Measurements from ENCODE around the gene GKN1.
"Not testable (repeated sequence)": the region's sequence is repeated elsewhere in the genome, so short reads cannot be mapped to it uniquely, and the experiment has no call there.

The GKN1 gene

DNA sequence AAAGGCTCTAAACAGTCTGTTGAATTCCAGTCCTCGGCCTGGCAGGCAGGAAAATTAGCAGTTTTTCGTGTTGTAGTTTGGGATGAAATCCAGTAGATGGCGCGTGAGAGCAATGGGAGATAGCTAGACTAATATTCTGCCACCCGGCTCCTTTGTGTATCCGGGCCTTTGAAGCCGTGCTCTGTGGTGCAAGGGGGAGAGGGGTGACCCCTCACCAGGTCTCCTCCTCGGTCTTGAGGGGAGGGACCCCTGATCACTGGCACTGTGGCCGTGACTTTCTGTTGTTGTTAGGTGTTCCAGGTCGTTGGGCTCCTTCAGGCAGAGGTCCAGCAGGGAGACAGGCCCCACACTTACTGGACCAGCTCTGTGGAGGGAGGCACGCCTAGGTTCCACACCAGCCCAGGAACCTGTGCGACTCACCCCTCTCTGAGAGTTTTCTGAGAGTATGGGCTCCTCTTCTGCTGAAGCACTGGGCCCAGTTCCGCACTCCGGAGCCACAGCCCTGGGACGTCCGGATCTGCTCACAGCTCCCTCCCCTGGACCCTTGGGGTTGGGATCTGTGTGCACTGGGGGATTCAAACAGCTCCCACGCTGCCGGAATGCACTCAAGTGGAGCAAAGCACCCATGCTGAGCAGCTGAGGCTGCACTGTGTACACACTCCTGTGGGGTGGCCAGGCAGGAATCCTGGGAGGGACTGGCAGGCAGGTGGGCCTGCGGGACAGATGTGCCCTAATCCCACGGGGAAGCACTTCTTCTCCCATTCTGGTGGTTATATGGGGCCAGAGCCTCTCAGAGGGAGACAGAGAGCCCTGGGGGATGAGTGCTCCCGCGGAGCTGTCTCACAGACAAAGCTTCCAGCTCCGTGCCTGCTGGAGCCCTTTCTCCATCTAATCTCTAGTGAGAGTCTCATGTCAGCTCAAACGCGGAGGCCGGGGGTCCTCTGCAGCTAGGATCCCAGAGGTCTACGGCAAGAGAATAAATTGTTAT, 30.6 kb upstream of the GKN1 start:
- Mint-ChIP-seq H3K9me3 (peaks cover 6% of the 10 kb centered on the region), H3K4me1 (peaks cover 11% of the 10 kb centered on the region), H3K27me3 (peaks cover 80% of the 10 kb centered on the region), H3K36me3 (no peaks in the 10 kb centered on the region), H3K27ac (no peak overlapping the region), H3K4me3 (no peak overlapping the region)
- ATAC-seq = peak; percentile 66

GRCh38 chr2:68946117-68946516, 28.3 kb upstream of the GKN1 start:
- Mint-ChIP-seq H3K4me1 (peaks cover 11% of the 10 kb centered on the region), H3K27ac (no peak overlapping the region), H3K27me3 (peaks cover 85% of the 10 kb centered on the region), H3K4me3 (no peak overlapping the region), H3K36me3 (no peaks in the 10 kb centered on the region), H3K9me3 (no peaks in the 10 kb centered on the region)
- no peak for ATAC-seq

DNA sequence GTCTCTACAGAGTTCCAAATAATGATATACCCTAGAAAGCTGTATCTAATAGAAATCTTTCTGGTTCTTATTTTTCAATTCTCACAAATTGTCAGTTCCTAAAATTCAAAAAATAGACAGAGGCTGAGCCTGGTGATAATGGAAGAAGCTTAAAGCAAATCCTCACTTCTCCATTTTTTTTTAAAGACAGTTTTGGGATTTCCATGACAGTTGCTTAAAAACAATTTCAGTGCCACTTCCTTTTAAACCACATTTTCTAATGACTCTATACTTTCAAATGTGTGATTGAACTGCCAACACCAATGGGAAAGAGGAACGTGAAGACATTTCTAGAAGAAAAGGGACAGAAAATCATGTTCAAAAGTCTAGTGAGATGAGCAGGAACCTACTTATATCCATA, 25.7 kb upstream of the GKN1 start:
- peaks cover 75% of the 10 kb centered on the region for H3K27me3 Mint-ChIP-seq
- no peak overlapping the region for H3K4me3 Mint-ChIP-seq
- ATAC-seq = peak; percentile 37
- peaks cover 6% of the 10 kb centered on the region for H3K4me1 Mint-ChIP-seq
- no peak overlapping the region for H3K27ac Mint-ChIP-seq
- no peaks in the 10 kb centered on the region for H3K36me3 Mint-ChIP-seq
- no peaks in the 10 kb centered on the region for H3K9me3 Mint-ChIP-seq

DNA sequence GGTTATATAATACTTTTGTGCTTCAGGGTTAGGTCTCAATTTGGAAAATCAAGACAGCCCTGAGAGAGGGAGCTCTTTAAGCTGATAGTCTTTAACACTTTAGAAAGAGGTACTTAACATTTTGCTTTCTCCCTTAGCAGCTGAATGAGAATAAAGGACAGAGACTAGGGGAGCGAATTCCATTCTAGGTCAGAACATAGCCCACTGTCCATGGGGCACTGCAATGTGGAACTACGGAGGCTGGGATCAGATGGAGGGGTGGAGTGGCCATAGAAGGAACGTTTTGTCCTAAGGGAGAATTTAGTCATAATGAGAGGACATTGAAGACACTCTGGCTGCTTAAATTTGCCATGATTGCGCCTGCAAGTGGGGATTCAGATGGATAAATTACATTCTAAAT, 22.5 kb upstream of the GKN1 start:
- Mint-ChIP-seq H3K36me3 (no peaks in the 10 kb centered on the region), H3K4me1 (peaks cover 6% of the 10 kb centered on the region), H3K4me3 (no peak overlapping the region), H3K27ac (no peak overlapping the region), H3K27me3 (peaks cover 67% of the 10 kb centered on the region), H3K9me3 (peaks cover 5% of the 10 kb centered on the region)
- ATAC-seq = no peak

DNA sequence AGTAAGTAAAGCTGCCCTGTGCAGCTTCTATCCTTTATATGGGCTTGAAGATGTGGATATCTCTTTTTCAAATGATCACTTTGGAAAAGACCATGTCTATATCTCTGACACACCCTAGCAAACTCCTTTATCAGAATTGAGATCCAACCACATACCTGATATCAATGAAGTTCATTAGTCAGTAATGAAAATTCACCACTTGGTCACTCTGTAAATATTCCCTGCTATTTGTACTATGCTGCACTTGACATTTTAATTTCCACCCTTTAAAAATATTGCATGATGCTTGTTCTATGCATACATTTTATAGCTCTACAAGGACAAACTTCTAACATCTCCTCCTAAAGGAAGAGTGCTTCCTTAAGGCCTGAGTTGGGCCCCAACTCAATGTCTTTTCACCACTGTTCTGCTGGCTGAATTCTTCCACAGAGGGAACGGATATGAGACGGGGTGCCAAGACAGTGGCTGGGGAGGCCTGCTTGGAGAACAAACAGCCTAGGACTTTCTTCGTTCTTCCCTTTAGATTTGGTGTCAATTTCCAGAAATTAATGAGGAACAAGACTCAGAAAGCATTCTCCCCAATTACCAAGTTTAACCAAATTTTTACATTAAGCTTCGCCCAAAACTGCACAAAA, 21.4 kb upstream of the GKN1 start, which contains the start of gene GKN2:
Gene GKN2 (minus strand): TSS at position 7 of the 635 bp plus-strand sequence. CDS start 32 bp downstream, outside the sequence.
- H3K27me3 Mint-ChIP-seq = peaks cover 68% of the 10 kb centered on the region
- H3K4me1 Mint-ChIP-seq = peaks cover 6% of the 10 kb centered on the region
- ATAC-seq = no peak
- peaks cover 5% of the 10 kb centered on the region for H3K9me3 Mint-ChIP-seq
- H3K4me3 Mint-ChIP-seq = no peak within 1 kb of the TSS
- no peaks in the 10 kb centered on the region for H3K36me3 Mint-ChIP-seq
- H3K27ac Mint-ChIP-seq = no peak within 1 kb of the TSS

DNA sequence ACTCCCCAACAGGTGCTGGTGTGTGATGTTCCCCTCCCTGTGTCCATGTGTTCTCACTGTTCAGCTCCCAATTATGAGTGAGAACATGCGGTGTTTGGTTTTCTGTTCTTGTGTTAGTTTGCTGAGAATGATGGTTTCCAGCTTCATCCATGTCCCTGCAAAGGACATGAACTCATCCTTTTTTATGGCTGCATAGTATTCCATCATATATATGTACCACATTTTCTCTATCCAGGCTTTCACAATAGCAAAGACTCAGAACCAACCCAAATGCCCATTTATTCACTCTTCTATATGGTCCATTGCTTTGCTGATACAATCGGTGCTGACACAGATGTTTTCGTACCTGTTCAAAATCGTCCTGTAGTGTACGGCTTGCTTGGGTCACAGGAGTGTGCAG, 19.0 kb upstream of the GKN1 start:
- H3K4me1 Mint-ChIP-seq, H3K36me3 Mint-ChIP-seq, H3K9me3 Mint-ChIP-seq, H3K4me3 Mint-ChIP-seq, H3K27ac Mint-ChIP-seq, ATAC-seq: not testable (repeated sequence)
- peaks cover 55% of the 10 kb centered on the region for H3K27me3 Mint-ChIP-seq

DNA sequence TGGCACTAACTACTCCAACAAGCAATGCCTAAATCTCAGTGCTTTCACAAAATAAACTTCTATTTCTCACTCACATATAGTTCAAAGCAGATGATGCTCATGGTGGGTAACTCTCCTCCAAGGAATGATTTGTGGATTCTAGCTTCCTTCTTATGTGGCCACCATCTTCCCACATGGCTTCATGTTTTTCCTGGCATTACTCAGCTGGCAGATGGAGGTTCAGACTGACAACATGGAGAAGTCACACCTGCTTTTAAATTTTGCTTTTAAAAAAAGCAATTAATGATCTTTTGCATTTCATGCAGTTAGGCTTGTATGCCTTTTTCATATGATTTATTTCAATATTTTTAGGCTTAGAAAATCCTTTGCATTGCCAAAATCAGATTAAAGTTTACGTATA, 15.4 kb upstream of the GKN1 start:
- ATAC-seq = no peak
- H3K27me3 Mint-ChIP-seq = peaks cover 33% of the 10 kb centered on the region
- no peaks in the 10 kb centered on the region for H3K4me1 Mint-ChIP-seq
- no peak overlapping the region for H3K27ac Mint-ChIP-seq
- peaks cover 5% of the 10 kb centered on the region for H3K9me3 Mint-ChIP-seq
- H3K4me3 Mint-ChIP-seq = no peak overlapping the region
- H3K36me3 Mint-ChIP-seq = no peaks in the 10 kb centered on the region

DNA sequence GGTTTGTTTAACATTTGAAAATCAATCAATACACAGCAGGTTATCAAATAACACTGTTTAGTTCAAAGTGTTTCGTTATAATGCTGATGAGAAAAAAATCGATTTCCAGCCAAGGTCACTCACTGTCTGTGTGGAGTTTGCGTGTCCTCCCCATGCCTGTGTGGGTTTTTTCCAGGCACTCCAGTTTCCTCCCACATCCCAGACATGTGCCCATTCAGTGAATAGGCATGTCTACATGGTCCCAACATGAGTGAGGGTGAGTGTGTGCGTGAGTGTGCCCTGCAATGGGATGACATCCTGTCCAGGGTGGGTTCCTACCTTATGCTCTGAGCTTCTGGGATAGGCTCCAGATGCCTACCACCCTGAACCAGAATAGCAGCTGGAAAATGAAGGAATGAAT, 13.1 kb upstream of the GKN1 start:
- Mint-ChIP-seq H3K27me3 (peaks cover 20% of the 10 kb centered on the region), H3K4me3 (no peak overlapping the region), H3K36me3 (no peaks in the 10 kb centered on the region), H3K27ac (no peak overlapping the region), H3K9me3 (no peaks in the 10 kb centered on the region), H3K4me1 (no peaks in the 10 kb centered on the region)
- no peak for ATAC-seq

DNA sequence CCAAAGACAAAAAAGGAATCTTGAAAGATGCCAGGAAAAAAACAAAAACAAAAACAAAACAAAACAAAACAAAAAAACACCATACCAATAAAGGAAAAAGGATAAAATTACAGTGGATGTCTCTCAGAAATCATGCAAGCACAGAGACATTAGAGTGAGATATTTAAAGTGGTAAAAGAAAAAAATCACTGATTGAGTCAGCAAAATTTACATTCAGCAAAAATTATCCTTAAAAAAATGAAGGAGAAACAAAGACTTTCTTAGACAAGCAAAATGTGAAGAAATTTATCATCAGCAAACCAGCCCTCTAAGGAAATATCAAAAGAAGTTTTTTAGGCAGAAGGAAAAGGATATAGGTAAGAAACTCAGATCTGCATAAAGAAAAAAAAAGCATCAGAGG, 10.2 kb upstream of the GKN1 start:
- Mint-ChIP-seq H3K27ac (no peak overlapping the region), H3K9me3 (no peaks in the 10 kb centered on the region), H3K4me3 (no peak overlapping the region), H3K36me3 (no peaks in the 10 kb centered on the region), H3K27me3 (no peaks in the 10 kb centered on the region), H3K4me1 (peaks cover 5% of the 10 kb centered on the region)
- no peak for ATAC-seq

DNA sequence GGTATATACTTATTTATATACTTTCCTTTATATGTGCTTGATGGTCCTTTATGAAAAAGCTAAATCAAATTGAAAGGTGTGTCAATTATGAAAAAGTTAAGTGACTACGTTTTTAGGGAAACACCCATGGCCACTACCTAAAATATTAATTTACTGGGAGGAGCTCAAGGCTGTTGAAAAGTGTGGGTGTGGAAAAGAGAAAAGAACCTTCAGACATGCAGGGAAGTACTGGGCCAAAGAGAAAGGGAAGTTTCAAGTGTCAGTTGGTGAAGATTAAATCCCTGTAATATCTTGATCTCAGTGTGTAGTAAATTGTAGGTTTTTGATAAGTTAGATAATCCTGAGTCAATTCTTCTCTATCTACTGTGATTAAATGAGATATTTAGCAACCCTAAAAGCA, 6.2 kb upstream of the GKN1 start:
- no peaks in the 10 kb centered on the region for H3K36me3 Mint-ChIP-seq
- no peak overlapping the region for H3K4me3 Mint-ChIP-seq
- ATAC-seq = no peak
- H3K4me1 Mint-ChIP-seq = peaks cover 5% of the 10 kb centered on the region
- no peaks in the 10 kb centered on the region for H3K27me3 Mint-ChIP-seq
- H3K9me3 Mint-ChIP-seq = no peaks in the 10 kb centered on the region
- no peak overlapping the region for H3K27ac Mint-ChIP-seq

- H3K4me1 Mint-ChIP-seq = peaks cover 5% of the 10 kb centered on the region
- H3K9me3 Mint-ChIP-seq = no peaks in the 10 kb centered on the region
- H3K36me3 Mint-ChIP-seq = no peaks in the 10 kb centered on the region
- H3K4me3 Mint-ChIP-seq = no peak overlapping the region
- H3K27me3 Mint-ChIP-seq = no peaks in the 10 kb centered on the region
- no peak overlapping the region for H3K27ac Mint-ChIP-seq
- ATAC-seq = no peak
Measured at GRCh38 chr2:68969736-68970490, 4.5 kb upstream of the GKN1 start.

GRCh38 chr2:68970566-68971265, 3.7 kb upstream of the GKN1 start:
- Mint-ChIP-seq H3K4me3 (no peak overlapping the region), H3K27me3 (no peaks in the 10 kb centered on the region), H3K4me1 (peaks cover 5% of the 10 kb centered on the region), H3K36me3 (no peaks in the 10 kb centered on the region), H3K27ac (no peak overlapping the region), H3K9me3 (no peaks in the 10 kb centered on the region)
- no peak for ATAC-seq

GRCh38 chr2:68971591-68972231, 2.7 kb upstream of the GKN1 start:
- Mint-ChIP-seq H3K27ac (no peak overlapping the region), H3K27me3 (no peaks in the 10 kb centered on the region), H3K9me3 (no peaks in the 10 kb centered on the region), H3K4me3 (no peak overlapping the region), H3K36me3 (no peaks in the 10 kb centered on the region), H3K4me1 (peaks cover 5% of the 10 kb centered on the region)
- ATAC-seq = no peak

DNA sequence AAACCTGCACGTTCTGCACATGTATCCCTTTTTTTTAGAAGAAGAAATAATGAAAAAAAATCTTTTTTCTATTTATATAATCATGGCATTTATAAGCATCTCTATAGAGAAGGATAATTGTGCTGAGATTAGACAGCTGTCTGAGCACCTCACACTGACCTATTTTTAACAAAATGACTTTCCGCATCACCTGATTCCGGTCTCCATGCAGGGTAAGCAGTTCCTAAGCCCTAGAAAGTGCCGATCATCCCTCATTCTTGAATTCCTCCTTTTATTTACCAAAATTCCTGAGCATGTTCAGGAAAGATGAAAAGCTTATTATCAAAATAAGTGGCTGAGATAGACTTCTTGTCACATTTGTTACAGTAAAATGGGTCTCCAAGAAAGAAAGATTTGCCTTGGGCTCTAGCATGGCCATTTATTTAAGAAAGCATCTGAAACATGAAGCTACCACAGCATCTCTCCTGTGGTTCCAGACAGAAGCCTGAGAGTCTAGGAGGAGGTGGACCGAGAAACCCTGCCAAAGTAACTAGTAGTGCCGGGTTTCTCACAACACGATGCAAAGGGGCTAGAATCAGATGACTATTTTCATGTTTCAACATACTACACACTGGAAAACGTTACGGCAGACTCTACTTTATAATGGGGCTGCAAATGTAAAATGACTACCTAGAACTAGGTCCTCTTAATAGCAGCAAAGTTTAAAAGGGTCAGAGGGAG, 670 bp downstream of the GKN1 start:
- no peak overlapping the region for H3K27ac Mint-ChIP-seq
- H3K36me3 Mint-ChIP-seq = no peaks in the 10 kb centered on the region
- H3K27me3 Mint-ChIP-seq = peaks cover 30% of the 10 kb centered on the region
- no peaks in the 10 kb centered on the region for H3K4me1 Mint-ChIP-seq
- no peaks in the 10 kb centered on the region for H3K9me3 Mint-ChIP-seq
- no peak for ATAC-seq
- H3K4me3 Mint-ChIP-seq = no peak overlapping the region

All from stimulated activated memory B cell treated with anti-CD40 and anti-IgM and Interleukin-4, amounts not matched to agents 10 μg/mL and 1 μg/mL and 100 μg/mL, for 72 hours (primary cell).